OCI-LY7 (cell line): ENCODE data around the gene FBXO31. TPM values are rescaled to one million over a fixed set of nuclear protein-coding genes. Genes with fewer than 3 reads are reported as not detected.
A peak's percentile ranks its signal among the peaks of the same experiment; 100 is the strongest.

Experiments used
- BruUV-seq: library from RNA; stranded (reverse); fragments of 400-500 nt; replicated peaks from 2 replicates; lab custom pipeline; 2021; lab: Mats Ljungman, UMichigan
- CTCF ChIA-PET: fragments of 300-600 bp; sonication (Branson Sonifier 250); formaldehyde crosslinking; loops from one replicate; lab custom pipeline; 2022; ENCODE audit warnings: antibody characterized with exemption; ENCODE audit not compliant: unreplicated experiment; lab: Charles Lee
- POLR2A ChIA-PET: fragments of 300-600 bp; sonication (Branson Sonifier 250); formaldehyde crosslinking; loops from one replicate; lab custom pipeline; 2022; ENCODE audit warnings: antibody characterized with exemption; lab: Charles Lee
- DNase-seq: peaks from one replicate; pipeline ENCODE4 v3.0.0-alpha.2; 2015; ENCODE audit warnings: low spot score
- H2AFZ ChIP-seq: fragments of 200-600 bp; sonication (generic), shearing (Covaris generic); 2 replicates; pipeline ENCODE4 v1.6.1; 2014; ENCODE audit warnings: mild to moderate bottlenecking, antibody characterized with exemption, low read length, moderate library complexity
- H3K27ac ChIP-seq: fragments of 200-600 bp; sonication (generic); 2 replicates; pipeline ENCODE4 v1.5.1; 2014; ENCODE audit warnings: mixed run types, low read depth, mild to moderate bottlenecking, moderate library complexity, low read length, inconsistent platforms; ENCODE audit not compliant: poor library complexity, severe bottlenecking
- H3K36me3 ChIP-seq: fragments of 200-600 bp; sonication (generic); 2 replicates; pipeline ENCODE4 v1.6.1; 2014; ENCODE audit warnings: mild to moderate bottlenecking, antibody characterized with exemption, low read length, moderate library complexity, mixed read lengths; ENCODE audit not compliant: insufficient read depth
- H3K4me1 ChIP-seq: fragments of 200-600 bp; sonication (generic); 2 replicates; pipeline ENCODE4 v1.5.1; 2014; ENCODE audit warnings: mild to moderate bottlenecking, low read length; ENCODE audit not compliant: insufficient read depth, poor library complexity, severe bottlenecking
- H3K4me2 ChIP-seq: fragments of 200-600 bp; sonication (generic); 2 replicates; pipeline ENCODE4 v1.6.1; 2014; ENCODE audit warnings: mild to moderate bottlenecking, low read length
- H3K4me3 ChIP-seq: fragments of 200-600 bp; sonication (generic); 2 replicates; pipeline ENCODE4 v1.5.1; 2014; ENCODE audit warnings: mild to moderate bottlenecking, low read depth, low read length; ENCODE audit not compliant: poor library complexity, severe bottlenecking
- H3K79me2 ChIP-seq: fragments of 200-600 bp; sonication (generic); 2 replicates; pipeline ENCODE4 v1.6.1; 2016; ENCODE audit warnings: low read depth, mild to moderate bottlenecking, low read length, moderate library complexity, mixed read lengths; ENCODE audit not compliant: insufficient read depth
- H3K9me2 ChIP-seq: fragments of 200-600 bp; sonication (generic); 2 replicates; pipeline ENCODE4 v1.6.1; 2016; ENCODE audit warnings: mild to moderate bottlenecking, low read length, mixed read lengths; ENCODE audit not compliant: insufficient read depth
- H3K9me3 ChIP-seq: fragments of 200-600 bp; sonication (generic); 2 replicates; pipeline ENCODE4 v1.6.1; 2014; ENCODE audit warnings: mild to moderate bottlenecking, mixed run types, low read length, mixed read lengths
- H4K20me1 ChIP-seq: fragments of 200-600 bp; sonication (generic); 2 replicates; pipeline ENCODE4 v1.6.1; 2014; ENCODE audit warnings: mild to moderate bottlenecking, antibody characterized with exemption, low read length, moderate library complexity, mixed read lengths; ENCODE audit not compliant: insufficient read depth
- EZH2phosphoT487 ChIP-seq: fragments of 200-600 bp; sonication (generic); IDR thresholded peaks from 2 replicates; pipeline ENCODE4 v1.6.1; 2018; ENCODE audit warnings: low read depth, borderline replicate concordance, mild to moderate bottlenecking, mixed run types, antibody characterized with exemption, low read length, moderate library complexity, mixed read lengths
- intact Hi-C: fragments of 100-400 bp; cut with micrococcal nuclease; formaldehyde crosslinking; loops from one replicate; pipeline ENCODE4 v1.10.0; 2022; ENCODE audit not compliant: unreplicated experiment
- total RNA-seq, 2 experiments: library from RNA; depleted of rRNA in 1 of 2; stranded (reverse); fragments of >200 nt in 1 of 2; shearing (Covaris generic) in 1 of 2; gene quantifications; 2 replicates each; pipeline ENCODE4 v1.2.3, GENCODE V29; 2014 to 2022
- TF ChIP-seq, protein P1 (sequence below): fragments of 200-600 bp; sonication (generic); conservative IDR thresholded peaks from 2 replicates; pipeline ENCODE4 v1.5.1; 2014; ENCODE audit warnings: mild to moderate bottlenecking, antibody characterized with exemption, low read length, moderate library complexity, mixed read lengths

FBXO31 gene
- total RNA-seq, 2 experiments from 2014 or later: 26.0 to 32.4 TPM

DNA sequence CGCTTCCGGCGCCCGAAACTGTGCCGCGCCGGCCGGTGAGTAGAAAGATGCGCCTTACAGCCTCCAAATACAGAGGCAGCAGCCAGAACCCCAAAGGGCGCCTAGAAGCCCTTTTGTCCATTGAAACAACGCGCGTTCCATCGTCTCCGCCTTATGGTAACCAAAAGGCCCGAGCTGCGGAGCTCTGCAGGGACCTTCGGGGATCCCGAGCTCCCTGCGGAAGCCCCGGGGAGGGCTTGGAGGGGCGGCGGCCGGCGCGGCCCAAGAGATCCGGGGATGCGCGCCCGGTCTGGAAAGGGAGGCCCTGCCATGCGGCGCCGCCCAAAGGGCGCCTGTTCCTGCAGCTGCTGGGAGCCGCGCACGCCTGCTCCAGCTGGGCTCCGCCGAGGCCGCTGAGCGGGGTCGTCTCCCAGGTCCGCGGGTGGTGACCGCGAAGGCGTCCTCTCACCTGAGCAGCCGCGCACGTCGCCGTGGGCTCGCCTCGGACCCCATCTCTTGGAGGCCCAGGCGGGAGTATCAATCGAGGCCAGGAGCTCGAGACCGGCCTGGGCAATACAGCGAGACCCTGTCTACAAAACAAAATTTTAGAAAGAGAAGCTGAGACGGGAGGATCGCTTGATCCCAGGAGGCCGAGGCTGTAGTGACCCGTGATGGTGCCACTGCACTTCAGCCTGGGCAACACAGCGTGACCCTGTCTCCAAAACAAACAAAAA lies 742 bp upstream of the FBXO31 start:
- BruUV-seq: no TSS peak
- Histone ChIP-seq H4K20me1 (peaks cover 11% of the 10 kb centered on the region; the same call in 1 of the 2 replicates), H3K79me2 (peaks cover 30% of the 10 kb centered on the region), H3K27ac (peak overlapping the region; percentile 74), H3K9me2 (no peaks in the 10 kb centered on the region), H3K4me2 (peak overlapping the region; percentile 77), H2AFZ (peak overlapping the region; percentile 63), H3K9me3 (no peaks in the 10 kb centered on the region), H3K4me3 (peak overlapping the region; percentile 93), H3K36me3 (0 out of 2 replicates have a peak, but pooled peaks cover under 1% of the 10 kb centered on the region), H3K4me1 (peaks cover 55% of the 10 kb centered on the region)
- POLR2A ChIA-PET: interaction anchor here (0.5 to 3.8 kb wide), 4 partner anchors 10 to 442 kb away, joined by 4 to 19 read pairs (median 7); partner anchors contain the start of gene C16orf95
- DNase-seq: no peak
- intact Hi-C loops: loop anchor here (10.0 kb wide), 2 partner anchors 390 to 1480 kb away; no protein-coding TSS in a partner anchor
- CTCF ChIA-PET: interaction anchor here (0.7 to 1.2 kb wide), 2 partner anchors 10 to 12 kb away, joined by 3 to 15 read pairs; no protein-coding TSS in a partner anchor
- no peak for TF ChIP-seq EZH2phosphoT487
- TF ChIP-seq, protein P1, sequence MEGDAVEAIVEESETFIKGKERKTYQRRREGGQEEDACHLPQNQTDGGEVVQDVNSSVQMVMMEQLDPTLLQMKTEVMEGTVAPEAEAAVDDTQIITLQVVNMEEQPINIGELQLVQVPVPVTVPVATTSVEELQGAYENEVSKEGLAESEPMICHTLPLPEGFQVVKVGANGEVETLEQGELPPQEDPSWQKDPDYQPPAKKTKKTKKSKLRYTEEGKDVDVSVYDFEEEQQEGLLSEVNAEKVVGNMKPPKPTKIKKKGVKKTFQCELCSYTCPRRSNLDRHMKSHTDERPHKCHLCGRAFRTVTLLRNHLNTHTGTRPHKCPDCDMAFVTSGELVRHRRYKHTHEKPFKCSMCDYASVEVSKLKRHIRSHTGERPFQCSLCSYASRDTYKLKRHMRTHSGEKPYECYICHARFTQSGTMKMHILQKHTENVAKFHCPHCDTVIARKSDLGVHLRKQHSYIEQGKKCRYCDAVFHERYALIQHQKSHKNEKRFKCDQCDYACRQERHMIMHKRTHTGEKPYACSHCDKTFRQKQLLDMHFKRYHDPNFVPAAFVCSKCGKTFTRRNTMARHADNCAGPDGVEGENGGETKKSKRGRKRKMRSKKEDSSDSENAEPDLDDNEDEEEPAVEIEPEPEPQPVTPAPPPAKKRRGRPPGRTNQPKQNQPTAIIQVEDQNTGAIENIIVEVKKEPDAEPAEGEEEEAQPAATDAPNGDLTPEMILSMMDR: 0 out of 2 replicates have a peak, but pooled peaks have one; percentile 19

DNA sequence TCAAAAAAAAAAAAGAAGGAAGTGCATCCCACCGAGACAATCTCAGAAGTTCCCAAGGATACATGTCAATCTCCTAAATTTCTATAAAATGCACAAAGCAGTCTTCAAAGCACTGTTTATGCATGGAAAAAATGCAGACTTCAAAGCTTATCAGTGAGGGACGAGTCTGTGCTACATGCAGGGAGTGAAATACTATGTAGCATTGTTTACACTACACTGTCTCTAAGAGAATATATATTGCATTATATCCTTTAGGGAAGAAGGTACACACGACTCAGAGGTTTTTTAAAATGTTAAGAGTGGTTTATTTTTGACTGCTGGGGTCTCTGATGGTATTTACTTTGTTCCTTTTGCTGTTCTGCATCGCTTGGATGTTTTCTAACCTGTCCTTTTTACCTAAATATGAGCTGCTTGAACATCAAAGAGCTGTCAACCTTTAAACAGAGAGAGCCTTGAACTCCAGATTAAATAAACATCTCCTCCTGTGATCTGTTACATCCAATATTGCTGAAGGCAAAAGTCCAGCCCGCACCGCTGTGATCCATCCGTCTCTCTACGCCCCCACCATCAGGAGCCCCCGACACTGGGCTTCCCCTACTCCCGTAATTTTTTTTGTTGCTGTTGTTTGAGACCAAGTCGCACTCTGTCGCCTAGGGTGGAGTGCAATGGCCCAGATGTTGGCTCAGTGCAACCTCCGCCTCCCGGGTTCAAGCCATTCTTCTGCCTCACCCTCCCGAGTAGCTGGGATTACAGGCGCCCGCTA lies 1.4 kb downstream of the FBXO31 start:
- CTCF ChIA-PET: no interaction called here

DNA sequence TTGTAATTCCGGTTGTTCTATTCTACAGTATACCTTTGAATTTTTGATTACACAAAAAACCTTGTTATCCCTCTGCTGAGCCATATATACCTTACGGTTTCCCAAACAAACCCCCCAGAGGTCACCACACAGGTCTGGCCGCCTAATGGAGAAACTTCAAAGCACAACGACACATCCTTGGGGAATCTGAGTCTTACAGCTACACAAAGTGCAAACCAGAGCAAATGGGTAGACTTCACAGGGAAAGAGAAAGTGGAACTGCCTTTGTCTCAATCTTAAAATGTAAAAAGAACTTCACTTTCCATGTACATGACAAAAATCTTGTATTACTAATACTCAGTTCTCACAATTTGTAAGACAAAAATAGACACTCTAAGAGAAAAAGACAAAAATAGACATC lies 2.7 kb downstream of the FBXO31 start:
- no peak overlapping the region for H3K27ac ChIP-seq
- H4K20me1 ChIP-seq: peaks cover 11% of the 10 kb centered on the region; the same call in 1 of the 2 replicates
- peak overlapping the region; percentile 95 for H3K4me2 ChIP-seq
- H3K36me3 ChIP-seq: peaks cover 9% of the 10 kb centered on the region
- H3K4me3 ChIP-seq: peak overlapping the region; percentile 93
- H3K4me1 ChIP-seq: peaks cover 28% of the 10 kb centered on the region
- DNase-seq: no peak
- intact Hi-C loops: loop anchor here (10.0 kb wide), 2 partner anchors 394 to 1476 kb away; no protein-coding TSS in a partner anchor
- no peak overlapping the region for H2AFZ ChIP-seq
- ChIA-PET POLR2A (no interaction called here), CTCF (no interaction called here)
- H3K9me3 ChIP-seq: no peaks in the 10 kb centered on the region
- TSS peak; percentile 58 for BruUV-seq
- H3K79me2 ChIP-seq: peaks cover 54% of the 10 kb centered on the region
- TF ChIP-seq, protein P1: no peak
- TF ChIP-seq EZH2phosphoT487: no peak
- H3K9me2 ChIP-seq: no peaks in the 10 kb centered on the region

More for the DNA sequence above, 1.4 kb downstream of the FBXO31 start:
- peak overlapping the region; percentile 95 for H3K4me2 ChIP-seq
- no peaks in the 10 kb centered on the region for H3K9me3 ChIP-seq
- peaks cover 11% of the 10 kb centered on the region; the same call in 1 of the 2 replicates for H4K20me1 ChIP-seq
- H3K27ac ChIP-seq: no peak overlapping the region
- POLR2A ChIA-PET: interaction anchor here (0.6 to 3.8 kb wide), 3 partner anchors 26 to 1662 kb away, joined by 3 to 19 read pairs (median 3); partner anchors contain the start of gene C16orf95
- H3K9me2 ChIP-seq: no peaks in the 10 kb centered on the region
- BruUV-seq: no TSS peak
- no peak for TF ChIP-seq EZH2phosphoT487
- peak overlapping the region; percentile 93 for H3K4me3 ChIP-seq
- H3K36me3 ChIP-seq: peaks cover 9% of the 10 kb centered on the region
- H3K79me2 ChIP-seq: peaks cover 43% of the 10 kb centered on the region
- peaks cover 35% of the 10 kb centered on the region for H3K4me1 ChIP-seq
- intact Hi-C loops: loop anchor here (10.0 kb wide), 2 partner anchors 393 to 1477 kb away; no protein-coding TSS in a partner anchor
- no peak for DNase-seq
- no peak overlapping the region for H2AFZ ChIP-seq
